Peyer's patch (tissue), 4 donors: ENCODE results near the gene KRTAP5-3. TPM values are rescaled to one million over a fixed set of nuclear protein-coding genes. Genes with fewer than 3 reads are reported as not detected.

Experiments used
- DNase-seq, 3 donors: peaks; one replicate each; pipeline ENCODE4 v3.0.0-alpha.2; 2017 to 2019
- H3K27ac ChIP-seq, 4 donors: fragments of 200-600 bp; sonication (generic); one replicate each; pipeline ENCODE4 v1.5.1; 2016 to 2019
- H3K27me3 ChIP-seq, 2 donors: fragments of 200-600 bp; sonication (generic); one replicate each; pipeline ENCODE4 v1.5.1; 2019
- H3K36me3 ChIP-seq, 3 donors: fragments of 200-600 bp; sonication (generic); one replicate each; pipeline ENCODE4 v1.5.1; 2016 to 2019
- H3K4me1 ChIP-seq, 4 donors: fragments of 200-600 bp; sonication (generic); one replicate each; pipeline ENCODE4 v1.5.1; 2016 to 2019
- H3K4me3 ChIP-seq, 4 donors: fragments of 200-600 bp; sonication (generic); 1 replicate in 3 of 4; 2 replicates in 1 of 4; pipeline ENCODE4 v1.5.1; 2016 to 2019; ENCODE audit warnings: mild to moderate bottlenecking in 1 of 4
- H3K9me3 ChIP-seq, 4 donors: fragments of 200-600 bp; sonication (generic); one replicate each; pipeline ENCODE4 v1.5.1; 2016 to 2019; ENCODE audit warnings: mild to moderate bottlenecking in 1 of 4
- CTCF ChIP-seq, 6 experiments: fragments of 450-650 bp in 4 of 6; fragments of 200-600 bp in 2 of 6; sonication (generic) in 1 of 6; IDR thresholded peaks; one replicate each; pipeline ENCODE4 v1.5.1; 2017 to 2019; ENCODE audit warnings: antibody characterized with exemption in 6 of 6, mild to moderate bottlenecking in 3 of 6, moderate library complexity in 1 of 6
- POLR2A ChIP-seq, 2 donors: fragments of 450-650 bp; IDR thresholded peaks; one replicate each; pipeline ENCODE4 v1.5.1; 2017; ENCODE audit warnings: antibody characterized with exemption in 2 of 2, mild to moderate bottlenecking in 2 of 2, moderate library complexity in 2 of 2
- total RNA-seq, 4 donors: library from RNA; depleted of rRNA; stranded (reverse); fragments of >200 nt; gene quantifications; one replicate each; pipeline ENCODE4 v1.1.0, GENCODE V29; 2016

The KRTAP5-3 gene
- total RNA-seq, 4 donors from 2014 or later, result not detected

GRCh38 chr11:1557904-1558774, 50.1 kb downstream of the KRTAP5-3 start:
- no peaks in the 10 kb centered on the region for H3K9me3 ChIP-seq
- peak overlapping the region in 2 of 4 donors; percentile 24 to 28 for H3K4me3 ChIP-seq
- peaks cover 0 to 17% (median 0%) of the 10 kb centered on the region in 3 donors for H3K36me3 ChIP-seq
- TF ChIP-seq CTCF (IDR thresholded peaks at IDR 0.05) (no peak), POLR2A (IDR thresholded peaks at IDR 0.05) (no peak)
- peak in 1 of 3 donors; percentile 59 for DNase-seq
- peak overlapping the region in 3 of 4 donors; percentile 71 to 91 (median 84) for H3K27ac ChIP-seq
- H3K4me1 ChIP-seq, result peaks cover 0 to 52% (median 8%) of the 10 kb centered on the region in 4 donors
- H3K27me3 ChIP-seq, result no peaks in the 10 kb centered on the region

Other genes starting within 250 kb of the KRTAP5-3 start
- gene BRSK2, start 218.5 kb downstream of the KRTAP5-3 start, total RNA-seq, result 1 to 10 TPM in 1 of 4 donors, under 1 TPM in 2, not detected in 1; 0.35 to 6.4 (median 0.40) TPM
- gene MOB2, start 121.7 kb downstream of the KRTAP5-3 start, total RNA-seq, result 10 to 100 TPM; 34.7 to 50.4 (median 40.5) TPM
- 10 to 100 TPM in 3 of 4 donors, 1 to 10 TPM in 1; 2.5 to 18.4 (median 13.2) TPM for gene DUSP8, start 36.2 kb downstream of the KRTAP5-3 start, total RNA-seq
- not detected for gene KRTAP5-1, start 23.2 kb downstream of the KRTAP5-3 start, total RNA-seq
- gene KRTAP5-2, start 10.2 kb downstream of the KRTAP5-3 start, total RNA-seq, result not detected
- not detected for gene KRTAP5-4, start 13.7 kb upstream of the KRTAP5-3 start, total RNA-seq
- gene KRTAP5-5, start 21.3 kb upstream of the KRTAP5-3 start, total RNA-seq, result not detected
- not detected for gene KRTAP5-6, start 88.7 kb upstream of the KRTAP5-3 start, total RNA-seq
- 1 to 10 TPM in 3 of 4 donors, under 1 TPM in 1; 0.88 to 5.0 (median 3.4) TPM for gene IFITM10, start 142.1 kb upstream of the KRTAP5-3 start, total RNA-seq
- 1,000 to 10,000 TPM in 2 of 4 donors, 100 to 1,000 TPM in 2; 129 to 1,688 (median 1,221) TPM for gene CTSD, start 155.5 kb upstream of the KRTAP5-3 start, total RNA-seq
- gene SYT8, start 226.5 kb upstream of the KRTAP5-3 start, total RNA-seq, result 10 to 100 TPM in 3 of 4 donors, not detected in 1; 21.3 to 57.6 (median 44.6) TPM
- 10 to 100 TPM in 1 of 4 donors, 1 to 10 TPM in 2, not detected in 1; 4.7 to 23.9 (median 9.3) TPM for gene TNNI2, start 230.5 kb upstream of the KRTAP5-3 start, total RNA-seq
- 100 to 1,000 TPM in 1 of 4 donors, 10 to 100 TPM in 3; 10.6 to 175 (median 15.4) TPM for gene LSP1, start 244.6 kb upstream of the KRTAP5-3 start, total RNA-seq